SK-N-MC (cell line): ENCODE data around the gene SYTL3.

ENCODE experiments used
- EZH2 ChIP-seq: fragments of 200-600 bp; sonication (generic); IDR thresholded peaks from one replicate; pipeline ENCODE4 v1.6.1; 2017; ENCODE audit warnings: antibody characterized with exemption
- FOXP2 ChIP-seq: optimal IDR thresholded peaks from 2 replicates; pipeline ENCODE3; 2011; ENCODE audit warnings: mild to moderate bottlenecking, moderate library complexity; ENCODE audit not compliant: insufficient read depth; ENCODE audit errors: extremely low read length, control extremely low read depth
- POLR2AphosphoS5 ChIP-seq: IDR thresholded peaks from 2 replicates; pipeline ENCODE4 v1.6.1; 2012; ENCODE audit warnings: mild to moderate bottlenecking, low read depth, low read length, borderline replicate concordance

DNA sequence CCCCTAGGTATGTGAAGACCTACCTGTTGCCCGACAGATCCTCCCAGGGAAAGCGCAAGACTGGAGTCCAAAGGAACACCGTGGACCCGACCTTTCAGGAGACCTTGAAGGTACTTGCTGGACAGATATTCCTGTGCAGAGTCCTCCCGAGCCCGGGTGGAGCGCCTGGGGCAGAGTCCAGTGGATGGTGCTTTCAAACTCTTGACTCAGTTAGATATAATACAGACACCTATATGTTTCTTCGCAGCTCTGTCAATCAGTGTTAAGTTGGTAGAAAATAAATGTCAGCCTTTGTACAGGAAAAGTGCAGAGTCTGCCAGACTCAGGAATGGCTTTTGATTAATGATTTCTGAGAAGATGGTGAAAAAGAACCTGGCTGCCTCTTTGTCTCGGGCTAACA is 102.1 kb downstream of the SYTL3 start:
- TF ChIP-seq EZH2 = no peak
- no peak for TF ChIP-seq POLR2AphosphoS5
- no peak for TF ChIP-seq FOXP2
